ENCODE data around the gene NAALADL2. TPM values are rescaled to one million over a fixed set of nuclear protein-coding genes. Genes with fewer than 3 reads are reported as not detected.

The NAALADL2 gene
- total RNA-seq, 1 experiment from 2014 or later = 1.6 TPM

- DNase-seq = no peak
- no peaks in the 10 kb centered on the region for H3K27me3 Mint-ChIP-seq (ENCODE audit: low read depth)
- no peak overlapping the region for H3K14ac ChIP-seq (ENCODE audit: insufficient read depth, low read length)
These were observed 872.9 kb downstream of the NAALADL2 start for GRCh38 chr3:175732017-175732416.

More at GRCh38 chr3:175732017-175732416, 872.9 kb downstream of the NAALADL2 start:
- Histone ChIP-seq H3K27me3 (ENCODE audit: insufficient read depth, low read length) (no peaks in the 10 kb centered on the region), H2BK12ac (ENCODE audit: insufficient read length, low read depth, low read length) (no peak overlapping the region), H3K4me2 (ENCODE audit: insufficient read depth, insufficient read length, low read length) (no peak overlapping the region), H4K91ac (ENCODE audit: insufficient read length, low read depth, low read length) (no peak overlapping the region), H4K5ac (ENCODE audit: insufficient read length, low read depth, low read length) (no peak overlapping the region), H3K23me2 (ENCODE audit: insufficient read length, low read depth, low read length, poor library complexity, severe bottlenecking) (no peaks in the 10 kb centered on the region), H3K4me1 (ENCODE audit: insufficient read depth, low read length) (no peaks in the 10 kb centered on the region), H2BK5ac (ENCODE audit: insufficient read length, low read length) (no peak overlapping the region), H2BK120ac (ENCODE audit: low read depth, low read length, poor library complexity, severe bottlenecking) (no peak overlapping the region), H4K20me1 (ENCODE audit: control insufficient read depth, insufficient read depth, insufficient read length) (no peaks in the 10 kb centered on the region), H3K23ac (ENCODE audit: insufficient read length, low read depth, low read length) (no peak overlapping the region), H3K27ac (ENCODE audit: insufficient read length, low read depth, low read length) (no peak overlapping the region), H2BK15ac (ENCODE audit: low read depth, low read length) (no peak overlapping the region), H3T11ph (ENCODE audit: low read length) (no peak overlapping the region), H2AK5ac (ENCODE audit: insufficient read length, low read length) (no peak overlapping the region), H3K79me1 (ENCODE audit: insufficient read depth, low read depth, low read length, poor library complexity, severe bottlenecking) (no peaks in the 10 kb centered on the region), H3K79me2 (ENCODE audit: insufficient read depth, low read length) (no peaks in the 10 kb centered on the region), H3K56ac (ENCODE audit: insufficient read length, low read depth, low read length) (no peak overlapping the region), H3K9me3 (ENCODE audit: control insufficient read depth, low read depth, low read length) (no peaks in the 10 kb centered on the region), H4K8ac (replicated peaks; ENCODE audit: insufficient read length, low read depth, low read length) (no peak overlapping the region), H2BK20ac (ENCODE audit: low read depth, low read length, poor library complexity, severe bottlenecking) (no peak overlapping the region), H3K9ac (ENCODE audit: extremely low read depth, insufficient read length, low read length) (no peak overlapping the region), H3K18ac (ENCODE audit: insufficient read length, low read depth, low read length) (no peak overlapping the region), H2AFZ (ENCODE audit: low read length) (no peak overlapping the region), H3K4ac (ENCODE audit: low read depth, low read length) (no peak overlapping the region)
- Mint-ChIP-seq H3K9me3 (peaks cover 15 to 25% of the 10 kb centered on the region in 2 experiments; a peak in 4 of 5 replicates), H3K4me3 (no peak overlapping the region), H3K36me3 (ENCODE audit: insufficient read depth in 1 of 3, low read depth in 3 of 3) (peaks cover 9 to 24% (median 16%) of the 10 kb centered on the region in 3 experiments), H3K4me1 (peaks cover 4% of the 10 kb centered on the region in 2 experiments; a peak in 2 of 4 replicates), H3K27ac (no peak overlapping the region)
- no CpG with 5 or more reads among the region's 2 CpGs for WGBS (ENCODE audit: extremely low coverage, insufficient read length, low lambda C conversion rate)
- no peak for TF ChIP-seq CTCF (conservative IDR thresholded peaks at IDR 0.05)

All from H9 (cell line).